B cell (primary cell): ENCODE measurements around the gene SMIM9.

Experiments used
- CTCF ChIP-seq: fragments of 200-600 bp; IDR thresholded peaks from one replicate; pipeline ENCODE4 v1.8.0; 2022; ENCODE audit warnings: antibody characterized with exemption, mild to moderate bottlenecking
- EZH2 ChIP-seq: IDR thresholded peaks from 2 replicates; pipeline ENCODE4 v1.6.1; 2012; ENCODE audit warnings: borderline replicate concordance, low read depth, mild to moderate bottlenecking, moderate library complexity, low read length; ENCODE audit not compliant: insufficient read depth, poor library complexity, severe bottlenecking

- TF ChIP-seq CTCF (no peak), EZH2 (no peak)
Measured at GRCh38 chrX:154813801-154814200, 20.7 kb downstream of the SMIM9 start.
